PC-9 (cell line): Measurements from ENCODE around the gene PPY. TPM values are rescaled to one million over a fixed set of nuclear protein-coding genes. Genes with fewer than 3 reads are reported as not detected.
"Not testable (repeated sequence)": the region's sequence is repeated elsewhere in the genome, so short reads cannot be mapped to it uniquely, and the experiment has no call there.

Experiments used
- BruUV-seq: library from RNA; stranded (reverse); fragments of 400-500 nt; replicated peaks from 2 replicates; lab custom pipeline; 2021; lab: Mats Ljungman, UMichigan
- CTCF ChIA-PET: fragments of 300-600 bp; sonication (Branson Sonifier 250); formaldehyde crosslinking; loops from one replicate; lab custom pipeline; 2022; ENCODE audit warnings: antibody characterized with exemption; lab: Charles Lee
- POLR2A ChIA-PET: fragments of 300-600 bp; sonication (Branson Sonifier 250); formaldehyde crosslinking; loops from one replicate; lab custom pipeline; 2022; ENCODE audit warnings: antibody characterized with exemption; ENCODE audit not compliant: unreplicated experiment; lab: Charles Lee
- DNase-seq, 2 experiments: peaks; one replicate each; pipeline versions ENCODE4 v3.0.0 to v3.0.0-alpha.2; 2015 to 2022; ENCODE audit warnings: mixed read lengths in 1 of 2
- H2AFZ ChIP-seq: fragments of 200-600 bp; sonication (generic); 2 replicates; pipeline ENCODE4 v1.8.1; 2017; ENCODE audit warnings: antibody characterized with exemption
- H3F3A ChIP-seq: fragments of 200-600 bp; sonication (generic); 2 replicates; pipeline ENCODE4 v1.8.1; 2017; ENCODE audit warnings: antibody characterized with exemption, mild to moderate bottlenecking, low read depth; ENCODE audit not compliant: insufficient read depth
- H3K27ac ChIP-seq: fragments of 200-600 bp; sonication (generic); 2 replicates; pipeline ENCODE4 v1.6.1; 2016; ENCODE audit warnings: mixed run types
- H3K27me3 ChIP-seq: fragments of 200-600 bp; sonication (generic); 2 replicates; pipeline ENCODE4 v1.6.1; 2016; ENCODE audit warnings: low read depth, mixed run types; ENCODE audit not compliant: insufficient read depth
- H3K36me3 ChIP-seq: fragments of 200-600 bp; sonication (generic); 2 replicates; pipeline ENCODE4 v1.6.1; 2016; ENCODE audit warnings: low read depth, mixed run types
- H3K4me1 ChIP-seq: fragments of 200-600 bp; sonication (generic); replicated peaks from 2 replicates; pipeline ENCODE4 v1.6.1; 2016; ENCODE audit warnings: mixed run types; ENCODE audit not compliant: insufficient read depth
- H3K4me2 ChIP-seq: fragments of 200-600 bp; sonication (generic); 2 replicates; pipeline ENCODE4 v1.6.1; 2017; ENCODE audit warnings: mixed run types
- H3K4me3 ChIP-seq: fragments of 200-600 bp; sonication (generic); 2 replicates; pipeline ENCODE4 v1.6.1; 2016; ENCODE audit warnings: mixed run types
- H3K79me2 ChIP-seq: fragments of 200-600 bp; sonication (generic); 2 replicates; pipeline ENCODE4 v1.6.1; 2017; ENCODE audit warnings: low read depth, mixed run types
- H3K9me2 ChIP-seq: fragments of 200-600 bp; sonication (generic); 2 replicates; pipeline ENCODE4 v1.8.1; 2017; ENCODE audit warnings: mild to moderate bottlenecking; ENCODE audit not compliant: insufficient read depth
- H3K9me3 ChIP-seq: fragments of 200-600 bp; sonication (generic); 2 replicates; pipeline ENCODE4 v1.8.1; 2016; ENCODE audit warnings: low read depth; ENCODE audit not compliant: insufficient read depth
- H4K20me1 ChIP-seq: fragments of 200-600 bp; sonication (generic); 2 replicates; pipeline ENCODE4 v1.8.1; 2017; ENCODE audit not compliant: insufficient read depth
- CTCF ChIP-seq: fragments of 200-600 bp; sonication (generic); conservative IDR thresholded peaks from 2 replicates; pipeline ENCODE4 v1.6.1; 2017; ENCODE audit warnings: mixed run types, antibody characterized with exemption, mild to moderate bottlenecking, moderate library complexity
- EZH2 ChIP-seq: fragments of 200-600 bp; sonication (generic); IDR thresholded peaks from 2 replicates; pipeline ENCODE4 v1.8.0; 2017; ENCODE audit warnings: antibody characterized with exemption, low read depth
- intact Hi-C: fragments of 100-400 bp; cut with micrococcal nuclease; formaldehyde crosslinking; loops from one replicate; pipeline ENCODE4 v1.10.0; 2022; ENCODE audit not compliant: unreplicated experiment
- total RNA-seq: library from RNA; stranded (reverse); gene quantifications from 2 replicates; pipeline ENCODE4 v1.2.3, GENCODE V29; 2021

The PPY gene
- total RNA-seq, 1 experiment from 2014 or later: not detected

GRCh38 chr17:43898446-43898845 is 43.8 kb downstream of the PPY start:
- H2AFZ ChIP-seq: no peak overlapping the region
- peaks cover 6% of the 10 kb centered on the region; the same call in 1 of the 2 replicates for H3K4me1 ChIP-seq
- H3K36me3 ChIP-seq: no peaks in the 10 kb centered on the region
- H4K20me1 ChIP-seq: no peaks in the 10 kb centered on the region
- TF ChIP-seq CTCF (no peak), EZH2 (no peak)
- no peak overlapping the region for H3K27ac ChIP-seq
- no peaks in the 10 kb centered on the region for H3K9me3 ChIP-seq
- peaks cover 14% of the 10 kb centered on the region; the same call in 1 of the 2 replicates for H3K27me3 ChIP-seq
- no TSS peak for BruUV-seq
- H3K9me2 ChIP-seq: no peaks in the 10 kb centered on the region
- H3K4me3 ChIP-seq: no peak overlapping the region
- H3F3A ChIP-seq: no peaks in the 10 kb centered on the region
- intact Hi-C loops: no loop called here
- DNase-seq: no peak
- H3K4me2 ChIP-seq: no peak overlapping the region
- CTCF ChIA-PET: interaction anchor here (0.6 kb wide), 3 partner anchors 21 to 979 kb away, joined by 3 to 8 read pairs (median 8); no protein-coding TSS in a partner anchor
- H3K79me2 ChIP-seq: no peaks in the 10 kb centered on the region
- POLR2A ChIA-PET: interaction anchor here (0.6 kb wide), 1 partner anchor 26 kb away, joined by 5 read pairs; no protein-coding TSS in a partner anchor

- Histone ChIP-seq H3K4me1 (peaks cover 6% of the 10 kb centered on the region; the same call in 1 of the 2 replicates), H3K27me3 (peaks cover 14% of the 10 kb centered on the region; the same call in 1 of the 2 replicates), H3K27ac (no peak overlapping the region), H3K4me2 (no peak overlapping the region), H2AFZ (no peak overlapping the region), H3K9me3 (no peaks in the 10 kb centered on the region), H3K36me3 (no peaks in the 10 kb centered on the region), H3K4me3 (no peak overlapping the region), H3K79me2 (no peaks in the 10 kb centered on the region), H3K9me2 (no peaks in the 10 kb centered on the region), H3F3A (no peaks in the 10 kb centered on the region), H4K20me1 (no peaks in the 10 kb centered on the region)
- CTCF ChIA-PET: interaction anchor here (0.6 kb wide), 1 partner anchor 58 kb away, joined by 8 read pairs; no protein-coding TSS in a partner anchor
- intact Hi-C loops: no loop called here
- no peak for DNase-seq
- no peak for TF ChIP-seq EZH2
- no peak for TF ChIP-seq CTCF
- POLR2A ChIA-PET: no interaction called here
- no TSS peak for BruUV-seq
These were observed 44.4 kb downstream of the PPY start for GRCh38 chr17:43897831-43898230.

DNA sequence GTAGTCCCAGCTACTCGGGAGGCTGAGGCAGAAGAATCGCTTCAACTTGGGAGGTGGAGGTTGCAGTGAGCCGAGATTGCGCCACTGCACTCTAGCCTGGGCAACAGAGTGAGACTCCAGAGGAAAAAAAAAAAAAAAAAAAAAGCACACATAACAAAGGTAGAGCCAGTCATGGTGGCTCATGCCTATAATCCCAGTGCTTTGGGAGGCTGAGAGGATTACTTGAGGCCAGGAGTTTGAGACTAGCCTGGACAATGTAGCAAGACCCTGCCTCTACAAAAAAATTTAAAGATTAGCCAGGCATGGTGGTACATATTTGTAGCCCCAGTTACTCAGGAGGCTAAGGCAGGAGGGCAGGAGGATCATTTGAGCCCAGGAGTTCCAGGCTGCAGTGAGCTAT is 47.8 kb downstream of the PPY start:
- BruUV-seq: not testable (repeated sequence)

GRCh38 chr17:43892647-43892952 is 49.7 kb downstream of the PPY start:
- no peak for DNase-seq
- Histone ChIP-seq H3K9me2 (no peaks in the 10 kb centered on the region), H2AFZ (no peak overlapping the region), H3F3A (no peaks in the 10 kb centered on the region), H3K9me3 (no peaks in the 10 kb centered on the region), H3K4me1 (no peaks in the 10 kb centered on the region), H3K79me2 (no peaks in the 10 kb centered on the region), H3K27ac (no peak overlapping the region), H3K27me3 (peaks cover 7% of the 10 kb centered on the region; the same call in 1 of the 2 replicates), H3K4me2 (no peak overlapping the region), H4K20me1 (no peaks in the 10 kb centered on the region), H3K4me3 (no peak overlapping the region), H3K36me3 (no peaks in the 10 kb centered on the region)
- TF ChIP-seq CTCF (no peak), EZH2 (no peak)
- ChIA-PET CTCF (no interaction called here), POLR2A (no interaction called here)
- intact Hi-C loops: no loop called here
- BruUV-seq: no TSS peak

More for the DNA sequence above, 47.8 kb downstream of the PPY start:
- POLR2A ChIA-PET, H2AFZ ChIP-seq, H3F3A ChIP-seq, H3K9me3 ChIP-seq, H4K20me1 ChIP-seq, DNase-seq, H3K79me2 ChIP-seq, H3K27ac ChIP-seq, H3K27me3 ChIP-seq, H3K4me3 ChIP-seq, intact Hi-C loops, H3K36me3 ChIP-seq, H3K4me2 ChIP-seq, H3K4me1 ChIP-seq, H3K9me2 ChIP-seq: not testable (repeated sequence)
- CTCF ChIA-PET: interaction anchor here (0.7 kb wide), 1 partner anchor 232 kb away, joined by 8 read pairs; no protein-coding TSS in a partner anchor
